Measurements from ENCODE around the gene CNTLN. TPM values are rescaled to one million over a fixed set of nuclear protein-coding genes. Genes with fewer than 3 reads are reported as not detected.

Gene CNTLN
- total and polyA plus RNA-seq, 8 donors = 0.58 to 28.5 (median 3.3) TPM

GRCh38 chr9:17137566-17137965 lies 2.7 kb downstream of the CNTLN start:
- no peaks in the 10 kb centered on the region for H3K36me3 ChIP-seq
- intact Hi-C loops (cut with DNase I; ENCODE audit: low total_unique reads) = no loop called here
- TF ChIP-seq CTCF (IDR thresholded peaks at IDR 0.05) (no peak), POLR2AphosphoS5 (IDR thresholded peaks at IDR 0.05) (no peak), POLR2A (IDR thresholded peaks at IDR 0.05) (no peak), EP300 (IDR thresholded peaks at IDR 0.05) (no peak)
- peaks cover 0 to 26% (median 10%) of the 10 kb centered on the region in 4 donors for H3K4me1 ChIP-seq
- H3K27me3 ChIP-seq = no peaks in the 10 kb centered on the region
- no peaks in the 10 kb centered on the region for H3K9me3 ChIP-seq
- no peak overlapping the region for H3K4me3 ChIP-seq
- DNase-seq = no peak
- no peak overlapping the region for H3K27ac ChIP-seq

- no peak overlapping the region for H3K27ac ChIP-seq
- H3K36me3 ChIP-seq = no peaks in the 10 kb centered on the region
- TF ChIP-seq POLR2A (IDR thresholded peaks at IDR 0.05) (no peak), CTCF (IDR thresholded peaks at IDR 0.05) (no peak), POLR2AphosphoS5 (IDR thresholded peaks at IDR 0.05) (no peak), EP300 (IDR thresholded peaks at IDR 0.05) (no peak)
- H3K27me3 ChIP-seq = no peaks in the 10 kb centered on the region
- 87 to 99% (median 92%) methylated on average over 1 of the region's 1 CpG for WGBS, 5 donors
- H3K4me3 ChIP-seq = no peak overlapping the region
- DNase-seq = no peak
- H3K4me1 ChIP-seq = peaks cover 0 to 26% (median 10%) of the 10 kb centered on the region in 4 donors
- H3K9me3 ChIP-seq = no peaks in the 10 kb centered on the region
- intact Hi-C loops (cut with DNase I; ENCODE audit: low total_unique reads) = no loop called here
Measured at GRCh38 chr9:17138503-17138902, 3.7 kb downstream of the CNTLN start.

- intact Hi-C loops (cut with DNase I; ENCODE audit: low total_unique reads) = no loop called here
- WGBS, 5 donors = 93 to 97% (median 95%) methylated on average over 5 of the region's 5 CpGs
- no peak overlapping the region for H3K4me3 ChIP-seq
Measured at GRCh38 chr9:17140418-17140817, 5.6 kb downstream of the CNTLN start.

GRCh38 chr9:17148324-17148723 lies 13.5 kb downstream of the CNTLN start:
- intact Hi-C loops (cut with DNase I; ENCODE audit: low total_unique reads) = no loop called here
- TF ChIP-seq CTCF (IDR thresholded peaks at IDR 0.05) (no peak), POLR2AphosphoS5 (IDR thresholded peaks at IDR 0.05) (no peak), POLR2A (IDR thresholded peaks at IDR 0.05) (no peak), EP300 (IDR thresholded peaks at IDR 0.05) (no peak)
- no peak for DNase-seq
- H3K4me3 ChIP-seq = no peak overlapping the region
- H3K4me1 ChIP-seq = no peaks in the 10 kb centered on the region
- H3K36me3 ChIP-seq = peaks cover 0 to 31% (median 6%) of the 10 kb centered on the region in 4 donors
- H3K27ac ChIP-seq = no peak overlapping the region
- WGBS, 5 donors = 53 to 72% (median 69%) methylated on average over 3 of the region's 3 CpGs
- H3K27me3 ChIP-seq = no peaks in the 10 kb centered on the region
- no peaks in the 10 kb centered on the region for H3K9me3 ChIP-seq

More at GRCh38 chr9:17140418-17140817, 5.6 kb downstream of the CNTLN start:
- Histone ChIP-seq H3K27me3 (no peaks in the 10 kb centered on the region), H3K27ac (no peak overlapping the region), H3K9me3 (no peaks in the 10 kb centered on the region), H3K4me1 (peaks cover 0 to 14% (median 4%) of the 10 kb centered on the region in 4 donors), H3K36me3 (peaks cover 0 to 5% (median under 1%) of the 10 kb centered on the region in 4 donors)
- TF ChIP-seq EP300 (IDR thresholded peaks at IDR 0.05) (no peak), POLR2A (IDR thresholded peaks at IDR 0.05) (no peak), POLR2AphosphoS5 (IDR thresholded peaks at IDR 0.05) (no peak)
- DNase-seq = no peak

- 79 to 90% (median 82%) methylated on average over 4 of the region's 4 CpGs for WGBS, 5 donors
- peaks cover 0 to 15% (median 11%) of the 10 kb centered on the region in 4 donors for H3K36me3 ChIP-seq
- H3K4me1 ChIP-seq = no peaks in the 10 kb centered on the region
- no peak for DNase-seq
- no peak overlapping the region for H3K27ac ChIP-seq
- H3K9me3 ChIP-seq = no peaks in the 10 kb centered on the region
- intact Hi-C loops (cut with DNase I; ENCODE audit: low total_unique reads) = no loop called here
- TF ChIP-seq POLR2A (IDR thresholded peaks at IDR 0.05) (no peak), EP300 (IDR thresholded peaks at IDR 0.05) (no peak), POLR2AphosphoS5 (IDR thresholded peaks at IDR 0.05) (no peak), CTCF (IDR thresholded peaks at IDR 0.05) (no peak)
- no peak overlapping the region for H3K4me3 ChIP-seq
- H3K27me3 ChIP-seq = no peaks in the 10 kb centered on the region
Measured at GRCh38 chr9:17159469-17159868, 24.6 kb downstream of the CNTLN start.
